HTERT RPE-1 (cell line): Measurements from ENCODE around the gene MKKS.
"Not testable (repeated sequence)": the region's sequence is repeated elsewhere in the genome, so short reads cannot be mapped to it uniquely, and the experiment has no call there.

Experiments
- in situ Hi-C: fragments of 300-500 bp; cut with MboI; formaldehyde crosslinking; loops from 4 replicates; pipeline ENCODE4 v1.14.3; 2020; ENCODE audit warnings: low sequenced_read_pairs

The MKKS gene

DNA sequence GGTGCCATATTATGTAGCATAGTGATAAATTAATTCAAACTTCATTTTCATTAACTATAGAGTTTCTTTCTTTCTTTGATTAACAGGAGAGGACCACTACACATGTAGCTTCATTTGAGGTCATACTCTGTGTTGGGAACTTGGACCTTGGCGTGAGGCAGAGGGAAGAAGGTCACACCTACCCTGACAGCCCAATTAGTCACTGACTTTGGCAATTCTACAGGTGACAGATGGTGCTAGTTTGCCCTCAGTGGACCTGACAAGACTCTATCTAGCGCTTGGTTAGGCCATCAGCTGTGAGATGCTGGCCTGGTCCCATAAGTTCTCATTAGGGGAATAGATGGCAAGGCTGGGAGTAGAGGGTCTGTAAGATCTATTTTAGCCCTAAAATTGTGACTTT lies 15.2 kb upstream of the MKKS start:
- in situ Hi-C loops = no loop called here

DNA sequence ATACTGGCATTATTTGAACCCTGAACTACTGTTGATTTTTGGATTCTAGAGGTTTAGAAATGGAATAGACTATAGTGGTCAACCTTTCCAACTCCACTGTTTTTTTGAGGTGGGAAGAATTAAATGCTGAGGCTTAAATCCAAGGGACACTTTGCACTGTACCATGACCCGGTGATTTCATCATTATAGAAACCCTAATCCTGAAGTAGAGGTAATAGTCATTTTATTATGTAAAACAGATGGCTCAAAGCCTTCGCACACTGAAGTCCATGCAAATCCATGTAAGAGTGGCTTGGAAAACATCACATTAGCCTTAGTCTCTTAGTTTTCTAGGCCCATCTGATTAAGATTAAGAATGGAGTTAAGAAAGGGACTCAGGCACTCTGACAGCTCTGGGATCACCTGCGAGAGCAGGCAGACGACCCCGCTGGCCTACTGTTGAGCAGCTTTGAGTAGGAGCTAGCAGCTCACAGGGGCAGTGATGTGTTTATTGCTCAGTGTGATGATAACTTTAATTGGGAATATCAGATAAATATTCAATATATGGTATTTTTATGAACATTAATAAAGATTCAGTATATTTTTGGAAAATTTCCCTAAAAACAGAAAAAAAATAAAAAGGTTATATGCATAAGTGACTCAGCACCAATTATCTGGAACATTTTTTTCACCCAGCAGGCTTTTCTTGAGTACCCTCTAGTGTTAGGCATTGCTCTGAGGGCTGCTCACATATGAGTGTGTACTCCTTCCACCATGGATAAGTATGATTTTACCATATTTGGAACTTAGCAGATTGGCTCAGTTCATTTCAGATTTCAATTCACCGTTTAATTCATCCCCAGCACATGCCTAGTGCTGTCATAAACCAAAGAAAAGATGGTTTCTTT lies 14.5 kb upstream of the MKKS start:
- in situ Hi-C loops = no loop called here

DNA sequence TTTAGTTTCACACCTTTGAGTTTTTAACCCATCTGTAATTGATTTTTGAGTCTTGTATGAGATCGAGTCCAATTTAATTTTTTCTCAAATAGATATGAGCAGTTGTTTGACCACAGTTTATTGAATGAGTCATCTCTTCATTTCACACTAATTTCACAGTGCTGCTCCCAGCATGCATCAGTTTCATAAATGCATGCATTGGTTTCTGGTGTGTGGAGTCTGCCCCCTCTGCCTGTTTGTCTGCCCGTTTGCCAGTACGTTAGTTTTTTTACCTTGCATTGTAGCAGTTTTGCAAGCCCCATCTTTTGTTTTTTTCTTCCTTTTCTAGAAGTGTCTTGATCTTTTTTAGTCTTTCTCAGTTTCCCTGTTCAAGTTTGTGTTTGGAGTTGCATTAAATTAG lies 13.0 kb upstream of the MKKS start:
- in situ Hi-C loops = no loop called here

DNA sequence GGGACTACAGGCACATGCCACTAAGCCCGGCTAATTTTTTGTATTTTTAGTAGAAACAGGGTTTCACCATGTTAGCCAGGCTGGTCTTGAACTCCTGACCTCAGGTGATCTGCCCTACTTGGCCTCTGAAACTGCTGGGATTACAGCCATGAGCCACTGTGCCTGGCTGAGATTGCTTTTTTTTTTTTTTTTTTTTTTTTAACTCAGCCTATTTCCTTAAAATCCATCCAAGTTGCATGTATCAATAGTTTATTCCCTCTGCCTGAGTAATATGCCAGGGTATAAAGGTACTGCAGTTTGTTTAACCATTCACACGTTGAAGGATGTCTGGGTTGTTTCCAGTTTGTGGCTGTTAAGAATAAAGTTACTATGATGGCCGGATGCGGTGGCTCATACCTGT lies 11.7 kb upstream of the MKKS start:
- in situ Hi-C loops = no loop called here

DNA sequence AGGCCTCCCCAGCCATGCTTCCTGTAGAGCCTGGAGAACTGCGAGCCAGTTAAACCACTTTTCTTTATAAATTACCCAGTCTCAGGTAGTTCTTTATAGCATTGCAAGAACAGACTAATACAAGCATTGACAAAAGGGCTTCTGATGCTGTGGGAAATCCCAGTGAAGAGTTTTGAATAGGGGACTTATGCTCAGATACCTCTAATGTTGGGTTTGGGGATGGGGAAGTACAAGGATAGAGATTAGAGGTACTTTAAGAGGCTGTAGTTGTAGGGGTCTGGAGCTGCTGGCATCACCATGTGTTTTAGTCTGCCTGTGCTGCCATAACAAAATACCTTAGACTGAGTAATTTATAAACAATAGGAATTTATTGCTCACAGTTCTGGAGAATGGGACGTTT lies 9.9 kb upstream of the MKKS start:
- in situ Hi-C loops = no loop called here

DNA sequence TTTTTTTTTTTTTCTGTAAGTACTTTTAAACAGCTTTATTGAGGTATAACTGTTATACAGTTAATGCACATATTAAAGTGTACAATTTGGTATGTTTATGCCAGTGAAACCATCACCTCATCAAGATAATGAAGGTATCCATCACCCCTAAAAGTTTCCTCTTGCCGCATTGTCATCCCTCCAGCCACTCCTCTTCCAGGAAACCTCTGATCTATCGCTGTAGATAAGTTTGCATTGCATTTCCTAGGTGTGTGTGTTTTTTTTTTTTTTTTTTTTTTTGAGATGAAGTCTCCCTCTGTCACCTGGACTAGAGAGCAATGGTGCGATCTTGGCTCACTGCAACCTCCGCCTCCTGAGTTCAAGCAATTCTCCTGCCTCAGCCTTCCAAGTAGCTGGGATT lies 4.2 kb upstream of the MKKS start:
- in situ Hi-C loops = no loop called here

DNA sequence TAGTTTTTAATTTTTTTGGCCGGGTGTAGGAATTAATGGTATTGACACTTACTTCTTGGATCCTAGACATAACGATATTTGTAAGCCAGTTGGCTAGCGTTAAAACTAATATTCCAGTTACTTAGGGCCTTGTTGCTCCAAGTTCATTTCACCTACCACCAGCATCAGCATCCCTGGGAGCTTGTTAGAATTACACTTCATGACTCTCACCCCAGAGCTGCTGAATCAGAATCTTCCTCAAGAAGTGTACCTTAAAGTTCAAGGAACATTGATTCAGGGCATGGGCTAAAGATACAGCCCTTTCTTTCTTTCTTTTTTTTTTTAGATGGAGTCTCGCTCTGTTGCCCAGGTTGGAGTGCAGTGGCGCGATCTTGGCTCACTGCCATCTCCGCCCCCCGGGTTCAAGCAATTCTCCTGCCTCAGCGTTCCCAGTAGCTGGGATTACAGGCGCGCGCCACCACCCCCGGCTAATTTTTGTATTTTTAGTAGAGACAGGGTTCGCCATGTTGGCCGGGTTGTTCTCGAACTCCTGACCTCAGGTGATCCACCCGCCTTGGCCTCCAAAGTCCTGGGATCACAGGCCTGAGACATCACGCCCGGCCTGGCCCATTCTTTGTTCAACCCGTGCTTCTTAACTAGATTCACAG lies 2.2 kb upstream of the MKKS start:
- in situ Hi-C loops = no loop called here

DNA sequence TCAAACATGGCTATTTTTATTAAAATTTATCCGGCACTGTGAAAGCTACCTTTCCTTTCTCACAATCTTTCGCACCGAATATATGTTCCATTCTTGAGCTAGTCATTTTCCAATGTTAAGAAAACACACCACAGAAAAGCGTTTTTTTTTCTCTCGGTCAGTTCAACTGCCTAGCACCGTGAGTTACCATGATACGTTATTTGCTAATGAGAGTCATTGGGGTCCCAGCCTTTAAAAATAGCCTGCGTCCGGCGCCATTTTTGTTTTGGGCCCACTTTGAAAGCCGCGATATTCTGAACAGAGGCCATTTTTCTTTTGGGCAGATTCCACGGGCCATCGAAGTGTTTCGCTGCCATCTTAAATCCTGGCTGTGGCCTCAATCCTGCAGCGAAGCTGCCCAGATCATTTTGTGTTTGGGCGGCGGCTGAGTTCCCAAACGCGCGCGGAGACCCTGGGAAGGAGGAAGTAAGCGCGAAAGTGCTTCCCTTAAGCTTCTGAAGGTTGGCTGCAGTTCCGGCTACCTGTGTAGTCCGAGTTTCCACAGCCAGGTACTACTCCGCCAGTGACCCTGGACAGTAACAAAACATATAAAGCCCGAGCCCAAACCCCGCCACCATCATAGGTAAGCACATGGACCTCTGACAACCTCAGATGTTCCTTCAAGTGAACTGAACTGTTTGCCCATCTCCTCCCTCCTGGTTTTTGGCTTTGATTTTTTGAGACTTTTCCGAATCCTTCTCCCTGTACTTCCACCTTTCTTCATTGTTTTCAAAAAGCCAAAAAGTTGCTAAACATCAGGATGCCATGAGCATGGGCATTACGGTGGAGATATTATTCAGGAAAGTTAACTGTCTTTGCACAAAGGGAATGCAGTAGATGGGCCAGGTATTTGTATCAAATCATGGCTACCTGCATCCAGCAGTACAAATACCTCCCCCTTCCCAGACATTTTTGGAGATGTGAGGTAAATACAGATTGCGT lies 1.1 kb upstream of the MKKS start, which contains the start of gene SLX4IP:
Gene SLX4IP, plus strand, starts transcription at position 474 of the 981 bp plus-strand sequence. CDS start 22,900 bp downstream, outside the sequence.
- in situ Hi-C loops = no loop called here

DNA sequence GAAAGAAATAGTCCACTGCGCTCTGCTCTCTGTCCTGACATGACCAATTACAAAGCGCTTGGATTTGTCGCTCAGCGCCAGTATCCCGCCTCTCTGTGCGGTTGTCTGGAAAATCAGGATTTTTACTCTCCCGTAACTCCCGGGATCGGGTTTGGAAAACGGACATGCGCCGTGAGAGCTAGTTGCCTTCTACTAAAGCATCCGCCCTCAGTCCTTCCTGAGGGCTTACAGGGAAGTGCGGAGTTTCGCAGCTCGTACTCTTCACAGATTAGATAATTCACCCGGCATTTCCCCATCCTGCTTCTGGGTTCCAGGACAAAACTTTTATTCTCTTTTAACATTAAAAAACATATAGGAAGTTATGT lies 427 bp upstream of the MKKS start:
- in situ Hi-C loops = no loop called here

DNA sequence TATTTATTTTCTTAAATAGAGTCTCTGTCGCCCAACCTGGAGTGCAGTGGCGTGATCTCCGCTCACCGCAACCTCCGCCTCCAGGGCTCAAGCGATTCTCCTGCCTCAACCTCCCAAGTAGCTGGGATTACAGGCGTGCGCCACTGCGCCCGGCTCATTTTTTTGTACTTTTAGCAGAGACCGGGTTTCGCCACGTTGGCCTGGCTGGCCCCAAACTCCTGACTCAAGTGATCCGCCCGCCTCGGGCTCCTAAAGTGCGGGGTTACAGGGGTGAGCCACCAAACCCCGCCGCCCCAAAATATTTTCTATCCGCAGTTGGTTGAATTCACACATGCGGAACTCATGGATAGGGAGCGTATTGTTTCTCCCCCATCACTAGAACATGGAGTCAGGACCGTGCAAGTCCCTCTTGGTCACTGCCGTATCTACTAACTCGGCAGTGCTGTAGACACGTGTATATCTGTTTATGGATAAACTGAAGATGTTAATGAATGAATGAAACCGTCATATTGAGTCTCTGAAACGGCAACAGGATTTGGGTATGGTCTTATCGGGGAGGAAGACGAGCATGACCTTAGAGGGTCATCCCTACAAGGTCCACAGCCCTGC lies 904 bp downstream of the MKKS start:
- in situ Hi-C loops = no loop called here

DNA sequence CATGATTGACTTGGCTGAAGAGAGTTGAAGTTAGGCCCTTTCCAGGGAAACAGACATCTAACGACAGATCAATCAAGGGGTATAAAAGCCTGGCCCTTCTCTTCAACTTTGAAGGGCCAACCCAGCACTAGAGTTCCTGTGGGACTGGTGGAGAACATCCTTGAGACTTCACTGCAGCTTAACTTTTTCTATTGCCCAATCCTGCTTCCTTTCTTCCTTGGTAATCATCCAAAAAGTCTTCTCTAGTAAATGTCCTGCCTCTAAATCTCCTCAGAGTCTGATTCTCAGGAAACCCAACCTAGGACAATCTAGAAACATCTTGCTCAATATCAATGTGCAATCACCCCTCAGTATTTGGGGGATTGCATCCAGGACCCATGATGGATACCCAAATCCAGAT lies 1.9 kb downstream of the MKKS start:
- in situ Hi-C loops = no loop called here

DNA sequence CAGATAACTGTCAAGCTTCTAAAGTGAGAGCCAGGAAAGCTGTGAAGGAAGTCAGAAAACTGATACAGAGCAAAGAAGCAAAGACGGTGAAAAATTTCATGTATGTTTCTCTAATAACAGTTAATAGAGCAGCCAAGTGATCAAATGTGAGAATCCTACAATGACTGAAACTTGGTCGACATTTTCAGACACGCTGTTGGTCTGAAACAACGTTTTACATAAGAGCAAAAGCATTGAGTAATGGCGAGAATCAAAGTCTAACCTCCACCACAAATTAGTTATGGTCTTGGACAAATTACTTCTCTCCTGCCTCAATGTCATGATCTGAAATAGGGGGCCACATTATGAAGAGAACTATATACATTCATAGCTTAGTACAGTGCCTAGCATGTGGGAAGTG lies 3.3 kb downstream of the MKKS start:
- in situ Hi-C loops = no loop called here

DNA sequence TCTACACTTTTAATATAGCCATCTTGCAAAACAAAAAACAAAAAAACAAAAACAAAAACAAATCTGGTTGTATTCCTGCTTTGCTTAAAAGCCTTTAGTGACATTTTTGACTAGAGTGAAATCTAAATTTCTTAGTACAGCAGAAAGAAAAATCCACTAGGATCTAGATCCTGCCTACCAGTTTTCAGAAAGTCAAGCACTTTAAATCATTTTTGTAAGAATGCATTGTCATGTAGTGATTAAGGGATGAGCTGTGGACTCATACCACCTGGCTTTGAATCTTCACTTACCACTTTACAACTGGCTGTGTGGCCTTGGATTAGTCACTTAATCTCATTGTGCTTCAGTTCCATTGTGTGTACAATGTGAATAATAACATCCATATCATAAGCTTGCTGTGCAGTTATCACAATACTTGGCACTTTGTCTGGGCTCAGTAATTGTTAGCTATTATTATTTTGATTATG lies 4.0 kb downstream of the MKKS start:
- in situ Hi-C loops = no loop called here

DNA sequence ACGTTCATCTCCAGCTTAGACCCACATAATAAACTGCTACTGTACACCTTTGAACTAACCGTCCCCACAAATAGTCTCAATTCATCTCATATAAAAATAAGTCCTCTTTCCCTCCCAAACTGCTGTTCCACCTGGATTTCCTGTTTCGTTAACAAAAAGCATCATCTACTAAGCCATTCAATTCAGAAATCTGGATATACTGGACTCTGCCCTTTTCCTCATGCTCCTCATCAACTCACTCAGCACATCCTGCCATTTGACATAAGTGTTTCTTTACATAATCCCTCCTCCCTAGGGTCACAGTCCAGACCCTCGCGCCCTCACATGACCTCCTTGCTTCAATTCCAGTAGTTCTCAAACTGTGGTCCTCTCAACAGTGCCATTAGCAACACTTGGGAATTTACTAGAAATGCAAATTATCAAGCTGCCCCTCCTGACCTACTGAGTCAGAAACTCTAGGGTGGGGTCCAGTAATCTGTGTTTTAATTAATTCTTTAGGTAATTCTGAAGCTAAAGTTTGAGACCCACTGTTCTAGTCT lies 4.5 kb downstream of the MKKS start:
- in situ Hi-C loops = no loop called here

DNA sequence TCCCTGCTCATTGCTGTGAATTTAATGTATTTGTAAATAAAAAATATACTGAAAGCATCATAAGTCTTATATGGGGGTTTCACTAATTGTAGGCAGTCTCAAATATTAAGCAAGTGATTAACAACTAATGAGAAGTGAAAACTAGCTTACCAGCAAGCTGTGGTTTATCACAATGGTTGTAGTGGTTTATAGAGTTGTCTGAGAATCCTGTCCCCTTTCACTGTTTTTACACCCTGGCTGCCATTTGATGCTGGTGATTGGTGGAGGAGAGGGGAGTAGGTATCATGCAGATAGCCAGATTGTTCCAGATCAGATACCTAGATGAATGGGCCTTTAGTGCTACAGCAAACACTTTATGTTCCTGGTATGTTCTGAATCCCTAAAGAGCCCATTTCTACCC lies 6.0 kb downstream of the MKKS start:
- in situ Hi-C loops = no loop called here

DNA sequence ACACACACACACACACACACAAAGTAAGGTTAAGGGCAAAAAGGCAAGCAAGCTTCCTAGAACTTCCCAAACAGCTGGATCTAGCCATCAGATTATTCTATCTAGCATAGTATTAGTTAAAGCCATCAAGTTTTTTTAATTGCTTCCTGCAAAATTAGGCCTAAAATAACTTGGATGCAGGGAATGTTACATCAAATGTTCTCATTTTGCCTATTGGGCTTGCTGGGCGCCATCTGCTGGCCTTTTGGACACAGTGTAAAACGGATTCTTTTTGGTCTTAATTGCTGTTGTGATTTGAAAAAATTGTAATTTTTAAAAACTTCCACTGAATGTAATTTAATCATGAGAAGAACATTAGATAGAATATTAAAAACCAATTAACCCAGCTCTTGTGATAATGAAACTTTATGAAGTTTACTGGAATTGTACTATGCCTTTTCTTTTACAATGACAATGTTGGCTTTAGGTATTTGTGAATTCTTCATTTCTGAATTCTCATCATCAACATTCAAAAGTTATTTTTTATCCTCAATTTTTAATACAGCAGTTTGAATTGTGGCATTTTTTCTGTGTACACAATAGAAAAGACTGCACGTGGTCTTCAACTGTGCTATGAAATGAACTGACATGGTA lies 6.8 kb downstream of the MKKS start:
- in situ Hi-C loops = no loop called here

DNA sequence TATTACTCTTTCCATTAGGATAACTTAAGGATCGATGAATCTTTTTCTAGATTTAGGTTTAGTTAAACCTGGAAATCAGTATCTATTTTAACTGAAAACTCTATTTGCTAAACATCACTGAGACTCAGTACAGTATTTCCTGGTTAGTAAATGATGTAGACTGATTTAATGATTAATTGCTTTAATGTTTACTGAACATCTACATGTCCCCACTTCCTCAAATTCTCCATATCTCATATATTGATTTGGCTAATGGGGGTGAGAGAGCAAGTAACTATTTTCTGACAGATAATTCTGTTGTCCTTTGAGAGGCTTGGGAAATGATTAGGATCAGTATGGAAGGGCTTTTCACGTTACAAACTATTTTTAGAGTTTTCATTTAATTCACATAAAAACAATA lies 10.3 kb downstream of the MKKS start:
- in situ Hi-C loops = no loop called here

DNA sequence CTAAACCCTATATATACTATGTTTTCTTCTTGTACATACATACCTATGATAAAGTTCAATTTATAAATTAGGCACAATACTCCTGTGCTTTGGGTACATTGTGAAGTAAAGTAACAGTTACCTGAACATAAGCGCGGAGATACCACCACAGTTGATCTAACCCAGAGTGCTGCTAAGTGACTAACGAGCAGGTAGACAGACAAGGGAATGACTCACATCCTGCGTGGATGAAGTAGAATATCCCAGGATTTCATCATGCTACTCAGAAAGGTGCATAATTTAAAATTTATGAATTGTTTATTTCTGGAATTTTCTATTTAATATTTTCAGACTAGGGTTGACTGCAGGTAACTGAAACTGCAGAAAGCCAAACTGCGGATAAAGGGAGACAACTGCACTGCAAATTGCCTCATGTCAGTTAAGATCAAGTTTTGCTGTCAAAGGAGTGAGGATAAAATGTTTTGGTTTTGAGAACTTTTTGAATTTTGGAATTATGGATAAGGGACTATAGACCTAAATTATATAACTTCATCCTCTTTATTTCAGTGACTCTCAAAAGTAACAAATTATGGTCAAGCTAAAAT lies 14.4 kb downstream of the MKKS start:
- in situ Hi-C loops = no loop called here

DNA sequence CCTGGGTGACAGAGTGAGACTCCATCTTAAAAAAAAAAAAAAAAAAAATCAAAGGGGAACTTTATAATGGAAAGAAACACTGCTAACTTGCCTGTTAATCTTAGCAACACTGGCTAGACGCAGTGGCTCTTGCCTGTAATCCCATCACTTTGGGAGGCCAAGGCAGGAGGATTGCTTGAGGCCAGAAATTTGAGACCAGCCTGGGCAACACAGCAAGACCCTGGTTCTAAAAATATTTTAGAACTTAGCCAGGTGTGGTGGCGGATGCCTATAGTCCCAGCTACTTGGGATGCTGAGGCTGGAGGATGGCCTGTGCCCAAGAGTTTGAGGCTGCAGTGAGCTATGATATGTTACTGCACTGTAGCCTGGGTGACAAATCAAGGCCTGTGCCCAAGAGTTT lies 16.8 kb downstream of the MKKS start:
- in situ Hi-C loops = not testable (repeated sequence)
